Measurements from ENCODE around the gene UCHL3.

UCHL3 gene

DNA sequence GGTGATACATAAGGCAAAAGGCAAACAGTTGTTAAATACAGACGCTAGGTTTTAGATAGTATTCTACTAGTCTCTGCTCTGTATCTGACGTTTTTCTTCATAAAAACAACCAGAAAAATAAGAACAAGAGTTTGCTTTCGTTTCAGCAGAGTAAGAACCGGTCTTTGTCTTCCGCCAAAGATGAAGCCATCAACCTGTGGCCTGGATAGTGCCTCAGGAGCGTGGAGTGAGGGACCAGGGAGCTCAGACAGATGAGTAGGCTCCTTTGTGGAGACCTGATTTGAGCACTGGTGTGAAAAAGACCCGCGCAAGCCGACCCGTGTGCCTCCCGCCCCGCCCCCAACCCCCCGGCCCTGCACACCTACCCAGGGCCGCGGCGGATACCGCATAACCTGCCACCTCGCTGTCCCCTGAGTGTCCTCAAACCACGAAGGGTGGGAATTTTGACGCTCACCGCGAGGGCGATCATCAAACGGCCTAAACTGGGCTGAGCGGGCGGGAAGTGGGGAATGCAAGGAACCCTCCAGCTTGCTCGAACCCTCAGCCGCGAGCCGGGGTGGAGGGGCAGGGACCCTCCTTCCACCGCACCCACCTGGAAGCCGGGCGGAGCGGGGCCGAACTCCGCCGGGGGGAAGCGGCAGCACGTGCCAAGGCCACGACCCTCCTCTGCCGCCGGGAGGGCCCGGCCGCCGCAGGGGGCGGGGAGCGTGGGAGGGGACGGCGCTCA lies 85.7 kb downstream of the UCHL3 start:
- Mint-ChIP-seq H3K27me3 (peaks cover 22% of the 10 kb centered on the region), H3K27ac (no peak overlapping the region)

DNA sequence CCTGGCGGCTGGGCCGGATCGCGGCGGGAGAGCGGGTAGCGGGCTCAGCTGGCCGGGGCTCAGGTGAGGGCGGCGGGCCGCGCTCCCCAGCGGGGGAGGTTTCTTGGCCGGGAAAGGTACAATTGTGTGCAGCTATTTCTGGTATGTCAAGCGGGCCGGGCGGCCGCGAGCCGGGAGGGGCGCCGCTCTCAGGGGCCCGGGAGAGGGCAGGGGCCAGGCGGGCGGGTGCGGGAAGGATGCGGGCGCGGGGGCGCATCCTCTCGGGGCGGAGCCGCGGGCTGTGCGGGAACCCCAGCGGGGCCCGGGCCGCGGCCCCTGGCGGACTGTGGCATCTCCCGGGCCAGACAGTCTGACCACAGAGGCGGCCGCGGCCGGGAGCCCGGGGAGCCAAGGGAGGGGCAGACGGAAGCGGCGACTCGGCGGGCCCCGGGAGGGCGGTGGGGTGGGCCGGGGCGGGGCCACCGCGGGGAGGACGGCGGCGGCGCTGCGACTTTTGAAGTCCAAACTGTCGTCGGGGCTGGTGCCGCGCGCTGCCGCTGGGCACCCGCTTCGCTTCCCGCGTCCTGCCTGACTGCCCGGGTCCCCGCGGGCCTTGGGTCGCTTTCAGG lies 86.3 kb downstream of the UCHL3 start, which contains the start of gene LMO7:
TSS of gene LMO7 (plus strand) at position 503 of the 608 bp plus-strand sequence. CDS start 328 bp downstream, outside the sequence.
- H3K27me3 Mint-ChIP-seq = peaks cover 22% of the 10 kb centered on the region
- no peak within 1 kb of the TSS for H3K27ac Mint-ChIP-seq
- no peaks in the 10 kb centered on the region for H3K36me3 Mint-ChIP-seq (ENCODE audit: low read depth)

More for the DNA sequence above, 85.7 kb downstream of the UCHL3 start:
- peak overlapping the region; percentile 60 for H3K4me3 Mint-ChIP-seq
- no peaks in the 10 kb centered on the region for H3K36me3 Mint-ChIP-seq (ENCODE audit: low read depth)
- H3K9me3 Mint-ChIP-seq = no peaks in the 10 kb centered on the region
- H3K4me1 Mint-ChIP-seq (ENCODE audit: low read depth) = peaks cover 17% of the 10 kb centered on the region

DNA sequence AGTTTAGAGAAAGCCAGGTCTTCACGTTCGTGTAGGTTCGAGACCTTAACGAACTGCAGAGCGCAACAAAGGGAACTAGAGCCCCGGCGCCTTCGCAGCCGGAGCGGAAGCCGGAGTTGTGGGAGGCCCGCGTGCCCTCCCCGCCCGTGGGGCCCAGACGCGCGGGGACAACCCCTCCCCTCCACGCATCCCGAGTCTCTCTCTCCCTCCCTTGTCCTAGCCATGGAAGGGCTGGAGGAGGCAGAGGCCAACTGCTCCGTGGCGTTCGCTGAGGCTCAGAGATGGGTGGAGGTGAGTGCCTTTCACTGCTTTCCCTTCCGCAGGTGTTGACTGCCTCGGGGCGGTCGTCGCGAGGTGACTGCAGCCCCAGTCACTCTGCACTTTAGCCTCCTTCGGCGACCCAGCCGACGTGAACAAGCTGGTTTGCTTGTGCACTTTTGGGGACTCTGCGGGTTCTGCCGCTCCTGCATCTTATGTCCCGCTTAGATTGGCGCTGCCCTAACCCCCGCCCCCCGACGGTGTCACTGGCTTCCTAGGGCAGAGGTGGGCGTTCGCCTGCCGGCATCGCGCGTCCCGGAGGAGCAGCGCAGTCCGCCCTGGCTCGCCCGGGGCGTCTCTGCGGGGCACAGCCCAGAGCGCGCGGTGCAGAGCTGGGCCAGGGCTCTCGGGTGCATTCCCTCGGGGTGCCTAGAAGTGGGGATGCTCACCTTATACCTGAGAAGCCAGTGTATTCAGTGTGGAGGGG lies 87.0 kb downstream of the UCHL3 start:
- H3K36me3 Mint-ChIP-seq (ENCODE audit: low read depth) = no peaks in the 10 kb centered on the region

More for the DNA sequence above, 86.3 kb downstream of the UCHL3 start, which contains the start of gene LMO7:
- Mint-ChIP-seq H3K9me3 (no peaks in the 10 kb centered on the region), H3K4me1 (ENCODE audit: low read depth) (peaks cover 17% of the 10 kb centered on the region), H3K4me3 (peak within 1 kb of the TSS; percentile 81)

DNA sequence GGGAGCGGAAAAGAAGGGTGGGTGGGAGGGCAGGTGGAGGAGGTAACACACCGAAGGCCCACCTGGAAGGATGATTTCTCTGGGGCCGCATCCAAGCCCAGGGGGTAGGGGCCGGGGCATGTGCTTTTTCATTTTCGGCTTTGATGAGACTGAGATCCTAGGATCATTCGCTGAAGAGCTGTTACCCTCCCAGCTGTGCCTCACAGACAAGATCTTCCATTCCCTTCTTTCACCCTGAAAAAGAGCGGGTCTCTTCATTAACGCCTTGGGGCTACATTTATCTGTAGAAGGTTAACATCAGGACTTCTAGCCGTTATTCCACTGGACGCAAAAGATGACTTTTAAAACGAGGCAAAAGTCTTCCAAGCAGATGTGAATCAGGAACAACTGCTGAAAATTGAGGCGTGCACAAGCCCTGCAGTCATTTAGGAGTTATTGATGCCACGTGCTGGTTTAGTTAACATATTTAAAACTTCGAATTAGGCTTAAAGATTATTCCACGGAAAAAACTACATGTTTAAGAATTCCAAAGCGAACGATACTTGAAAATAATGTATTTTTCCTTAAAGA lies 87.7 kb downstream of the UCHL3 start:
- H3K36me3 Mint-ChIP-seq (ENCODE audit: low read depth) = no peaks in the 10 kb centered on the region
- H3K27me3 Mint-ChIP-seq = peaks cover 22% of the 10 kb centered on the region
- no peak overlapping the region for H3K27ac Mint-ChIP-seq
- peaks cover 17% of the 10 kb centered on the region for H3K4me1 Mint-ChIP-seq (ENCODE audit: low read depth)
- H3K4me3 Mint-ChIP-seq = peak overlapping the region; percentile 81
- H3K9me3 Mint-ChIP-seq = no peaks in the 10 kb centered on the region

More for the DNA sequence above, 87.0 kb downstream of the UCHL3 start:
- Mint-ChIP-seq H3K27ac (no peak overlapping the region), H3K4me1 (ENCODE audit: low read depth) (peaks cover 17% of the 10 kb centered on the region), H3K4me3 (peak overlapping the region; percentile 81), H3K9me3 (no peaks in the 10 kb centered on the region), H3K27me3 (peaks cover 22% of the 10 kb centered on the region)

DNA sequence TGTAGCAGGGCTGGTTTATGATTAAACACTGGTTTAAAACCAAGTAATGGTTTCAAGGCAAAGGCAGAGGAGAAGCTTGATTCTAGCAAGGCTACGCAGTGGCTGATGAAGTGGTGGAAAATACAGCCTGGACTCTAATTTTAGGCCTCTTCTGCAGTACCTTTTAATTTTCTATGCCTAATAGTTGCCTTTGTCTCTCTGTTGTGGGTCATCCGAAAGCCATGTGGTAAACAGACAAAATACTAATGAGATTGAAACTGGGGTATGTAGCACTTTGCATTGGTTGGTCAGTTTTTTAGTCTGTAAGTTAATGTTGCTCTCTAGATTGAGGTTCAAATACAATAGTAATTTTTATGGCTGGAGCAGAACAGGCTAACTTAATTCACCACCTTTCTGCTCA lies 89.9 kb downstream of the UCHL3 start:
- Mint-ChIP-seq H3K4me3 (no peak overlapping the region), H3K27ac (no peak overlapping the region), H3K27me3 (peaks cover 22% of the 10 kb centered on the region), H3K4me1 (ENCODE audit: low read depth) (peaks cover 12% of the 10 kb centered on the region), H3K36me3 (ENCODE audit: low read depth) (no peaks in the 10 kb centered on the region), H3K9me3 (no peaks in the 10 kb centered on the region)

DNA sequence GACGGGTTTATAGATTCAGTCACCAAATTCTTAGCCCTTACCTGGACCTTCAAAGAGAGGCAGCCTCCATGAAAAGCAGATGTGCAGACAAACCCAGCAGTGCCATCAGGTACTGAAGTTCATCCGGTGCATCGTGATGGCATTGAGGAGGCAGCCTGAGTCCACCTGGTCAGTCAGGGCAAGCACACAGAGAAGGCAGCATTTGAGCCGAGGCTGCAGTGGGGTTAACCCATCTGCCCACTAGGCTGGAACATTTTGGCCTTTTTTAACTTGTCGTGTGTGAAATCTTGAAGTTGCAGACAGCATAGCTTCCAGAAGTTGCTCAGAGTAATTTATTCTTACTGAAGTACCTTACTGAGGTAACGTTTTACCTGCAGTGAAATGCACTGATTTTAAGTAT lies 91.4 kb downstream of the UCHL3 start:
- H3K27ac Mint-ChIP-seq = no peak overlapping the region
- H3K27me3 Mint-ChIP-seq = peaks cover 22% of the 10 kb centered on the region
- no peaks in the 10 kb centered on the region for H3K36me3 Mint-ChIP-seq (ENCODE audit: low read depth)
- H3K4me1 Mint-ChIP-seq (ENCODE audit: low read depth) = peaks cover 12% of the 10 kb centered on the region
- H3K9me3 Mint-ChIP-seq = no peaks in the 10 kb centered on the region
- no peak overlapping the region for H3K4me3 Mint-ChIP-seq

DNA sequence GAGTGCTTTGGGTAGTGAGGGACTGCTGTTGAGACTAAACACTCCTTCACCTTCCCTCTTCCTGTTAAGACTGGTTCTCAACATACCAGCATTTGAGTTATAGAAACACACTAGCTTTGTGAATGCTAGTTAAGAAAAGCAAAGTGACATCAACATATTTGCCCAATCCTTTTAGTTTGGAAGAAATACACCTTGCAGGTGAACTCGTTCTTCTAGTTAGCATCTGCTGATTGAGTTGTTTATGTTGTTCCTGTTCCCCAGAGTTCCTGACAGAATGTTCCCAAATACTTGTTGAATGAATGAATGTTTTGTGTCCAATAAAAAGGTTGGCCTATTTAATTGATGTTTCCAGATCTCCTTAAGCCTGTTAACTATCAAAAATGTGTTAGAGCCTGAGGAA lies 93.6 kb downstream of the UCHL3 start:
- H3K4me3 Mint-ChIP-seq = no peak overlapping the region

DNA sequence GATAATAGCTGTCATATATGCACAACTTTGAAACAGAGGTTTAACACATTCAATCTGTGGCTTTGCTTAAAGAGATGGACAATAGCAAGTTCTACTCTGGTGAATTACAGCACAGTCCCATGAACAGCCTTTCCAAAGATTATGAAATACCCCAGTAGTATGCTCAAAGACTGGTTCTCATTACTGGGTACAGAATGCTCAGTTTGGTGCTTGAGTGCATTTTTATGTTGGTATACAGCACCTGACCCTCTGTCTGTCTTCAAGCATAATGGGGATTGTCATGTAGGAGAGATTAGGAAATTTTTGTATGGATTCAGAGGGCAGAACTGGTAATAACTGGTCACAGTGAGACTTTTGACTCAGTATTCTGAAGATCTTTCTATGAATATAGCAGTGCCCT lies 94.1 kb downstream of the UCHL3 start:
- Mint-ChIP-seq H3K36me3 (ENCODE audit: low read depth) (no peaks in the 10 kb centered on the region), H3K4me3 (no peak overlapping the region), H3K27me3 (peaks cover 5% of the 10 kb centered on the region), H3K9me3 (no peaks in the 10 kb centered on the region), H3K27ac (no peak overlapping the region), H3K4me1 (ENCODE audit: low read depth) (peaks cover 4% of the 10 kb centered on the region)

More for the DNA sequence above, 93.6 kb downstream of the UCHL3 start:
- Mint-ChIP-seq H3K27me3 (peaks cover 10% of the 10 kb centered on the region), H3K36me3 (ENCODE audit: low read depth) (no peaks in the 10 kb centered on the region), H3K27ac (no peak overlapping the region), H3K9me3 (no peaks in the 10 kb centered on the region), H3K4me1 (ENCODE audit: low read depth) (peaks cover 4% of the 10 kb centered on the region)

DNA sequence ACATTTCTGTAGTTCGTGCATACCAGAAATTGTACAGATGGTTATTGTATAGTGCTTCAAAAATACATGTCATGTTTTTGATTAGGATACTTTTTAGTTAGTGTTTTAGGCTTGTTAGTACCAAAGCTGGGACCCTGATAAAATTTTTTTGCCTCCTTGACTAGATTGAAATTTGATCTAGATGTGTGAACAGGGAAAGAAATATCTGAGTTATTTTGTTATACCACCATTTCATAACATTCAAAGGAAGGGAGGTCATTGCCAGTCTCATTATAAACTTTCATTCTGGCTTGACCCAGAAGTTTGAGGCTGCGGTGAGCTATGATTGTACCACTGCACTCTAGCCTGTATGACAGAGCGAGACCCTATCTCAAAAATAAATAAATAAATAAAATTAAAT lies 95.5 kb downstream of the UCHL3 start:
- H3K27me3 Mint-ChIP-seq = no peaks in the 10 kb centered on the region
- H3K4me1 Mint-ChIP-seq (ENCODE audit: low read depth) = peaks cover 4% of the 10 kb centered on the region
- H3K9me3 Mint-ChIP-seq = no peaks in the 10 kb centered on the region
- H3K27ac Mint-ChIP-seq = no peak overlapping the region
- no peak overlapping the region for H3K4me3 Mint-ChIP-seq
- no peaks in the 10 kb centered on the region for H3K36me3 Mint-ChIP-seq (ENCODE audit: low read depth)

DNA sequence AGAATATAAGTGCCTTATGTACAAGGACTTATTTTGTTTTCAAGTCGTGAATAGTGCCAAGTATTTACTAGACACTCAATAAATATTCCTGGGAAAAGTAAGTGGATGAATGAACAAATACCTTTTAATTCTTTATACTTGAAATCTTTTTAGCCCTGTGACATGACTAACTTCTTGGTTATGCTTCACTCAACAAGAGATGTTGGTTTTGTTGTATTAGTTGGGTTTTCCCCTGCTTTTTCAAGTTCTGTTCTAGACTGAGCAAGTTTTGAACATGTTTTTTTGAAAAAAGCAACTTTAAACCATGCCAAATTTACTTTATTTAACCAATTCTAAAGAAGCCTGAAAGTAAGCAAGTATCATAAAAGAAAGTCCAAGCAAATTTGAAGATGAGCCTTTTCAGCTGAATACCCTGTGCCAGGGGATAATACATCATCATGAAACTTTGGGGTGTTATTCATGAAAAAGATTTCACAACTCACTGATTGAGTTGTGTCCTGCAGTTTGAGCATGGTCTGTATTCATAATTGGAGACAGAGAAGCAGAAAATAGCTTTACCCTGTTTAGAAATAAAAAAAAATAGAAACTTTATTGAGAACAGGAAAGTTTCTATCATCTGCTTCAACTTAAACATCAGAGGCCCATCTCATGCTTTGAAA lies 97.7 kb downstream of the UCHL3 start:
- no peaks in the 10 kb centered on the region for H3K9me3 Mint-ChIP-seq
- peaks cover 4% of the 10 kb centered on the region for H3K4me1 Mint-ChIP-seq (ENCODE audit: low read depth)
- H3K36me3 Mint-ChIP-seq (ENCODE audit: low read depth) = no peaks in the 10 kb centered on the region
- no peak overlapping the region for H3K4me3 Mint-ChIP-seq
- H3K27me3 Mint-ChIP-seq = no peaks in the 10 kb centered on the region
- no peak overlapping the region for H3K27ac Mint-ChIP-seq

DNA sequence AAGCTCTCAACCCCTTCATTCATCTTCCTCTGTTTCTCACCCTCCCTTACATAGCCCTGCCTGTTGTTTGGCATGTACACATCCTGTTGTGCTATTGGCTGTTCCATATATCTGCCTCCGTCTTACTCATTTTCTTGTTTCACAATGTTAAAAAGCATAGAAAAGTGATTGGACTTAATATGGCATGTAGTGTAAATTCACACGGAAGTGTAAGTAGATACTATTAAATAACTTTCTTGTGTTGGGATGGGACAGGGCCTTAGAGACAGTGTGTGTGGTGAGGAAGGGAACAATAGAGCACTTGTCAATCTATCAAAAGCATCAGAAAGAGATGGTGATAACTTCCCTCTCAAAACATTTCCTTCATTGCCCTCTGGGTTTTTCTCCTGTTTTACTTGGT lies 98.9 kb downstream of the UCHL3 start:
- Mint-ChIP-seq H3K27me3 (no peaks in the 10 kb centered on the region), H3K4me1 (ENCODE audit: low read depth) (peaks cover 4% of the 10 kb centered on the region), H3K27ac (no peak overlapping the region), H3K36me3 (ENCODE audit: low read depth) (no peaks in the 10 kb centered on the region), H3K4me3 (no peak overlapping the region), H3K9me3 (no peaks in the 10 kb centered on the region)

DNA sequence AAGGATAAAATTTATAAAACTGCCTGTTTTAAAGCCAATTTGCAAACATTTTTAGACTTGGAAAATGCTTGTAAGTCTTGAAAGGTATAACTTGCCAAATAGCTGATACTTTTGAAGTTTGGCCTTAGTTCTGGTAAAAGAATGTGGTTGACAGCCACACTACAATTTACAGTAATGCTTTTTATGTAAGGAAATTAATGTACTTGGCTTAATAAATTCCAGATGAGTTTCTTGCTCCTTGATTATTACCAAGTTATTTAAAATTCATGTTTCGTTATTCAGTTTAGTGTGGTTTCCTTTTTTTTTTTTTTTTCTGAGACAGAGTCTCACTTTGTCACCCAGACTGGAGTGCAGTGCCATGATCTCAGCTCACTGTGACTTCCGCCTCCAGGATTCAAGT lies 101.4 kb downstream of the UCHL3 start:
- Mint-ChIP-seq H3K27me3 (no peaks in the 10 kb centered on the region), H3K4me1 (ENCODE audit: low read depth) (peaks cover 4% of the 10 kb centered on the region), H3K36me3 (ENCODE audit: low read depth) (no peaks in the 10 kb centered on the region), H3K9me3 (no peaks in the 10 kb centered on the region), H3K4me3 (no peak overlapping the region), H3K27ac (no peak overlapping the region)

DNA sequence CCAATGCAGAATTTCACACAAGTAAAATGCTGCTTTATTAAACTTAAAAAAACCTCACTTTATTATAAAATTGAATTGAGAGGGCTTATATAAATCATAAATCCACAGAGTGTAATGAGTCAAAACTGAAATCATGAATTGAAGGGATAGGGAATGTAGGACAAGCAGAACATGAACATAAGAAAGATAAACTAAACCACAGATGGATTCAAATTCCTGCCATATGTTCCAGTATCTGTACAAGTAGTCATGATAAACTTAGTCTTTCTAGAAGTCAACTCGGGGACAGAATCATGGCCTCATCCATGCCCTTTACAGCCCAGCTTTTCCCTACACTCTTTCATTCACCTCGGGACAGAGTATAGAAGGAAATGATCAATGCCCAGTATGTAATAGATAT lies 103.1 kb downstream of the UCHL3 start:
- Mint-ChIP-seq H3K4me3 (no peak overlapping the region), H3K27me3 (no peaks in the 10 kb centered on the region), H3K4me1 (ENCODE audit: low read depth) (no peaks in the 10 kb centered on the region), H3K27ac (no peak overlapping the region), H3K9me3 (no peaks in the 10 kb centered on the region), H3K36me3 (ENCODE audit: low read depth) (no peaks in the 10 kb centered on the region)
